Measurements from ENCODE around the gene GRK5.
"Not testable (repeated sequence)": the region's sequence is repeated elsewhere in the genome, so short reads cannot be mapped to it uniquely, and the experiment has no call there.

GRK5 gene

GRCh38 chr10:119250641-119251314 is 43.4 kb downstream of the GRK5 start:
- no peak for DNase-seq (ENCODE audit: low read depth)

- DNase-seq (ENCODE audit: low read depth), result no peak
Measured at GRCh38 chr10:119251315-119251708, 43.9 kb downstream of the GRK5 start.

DNA sequence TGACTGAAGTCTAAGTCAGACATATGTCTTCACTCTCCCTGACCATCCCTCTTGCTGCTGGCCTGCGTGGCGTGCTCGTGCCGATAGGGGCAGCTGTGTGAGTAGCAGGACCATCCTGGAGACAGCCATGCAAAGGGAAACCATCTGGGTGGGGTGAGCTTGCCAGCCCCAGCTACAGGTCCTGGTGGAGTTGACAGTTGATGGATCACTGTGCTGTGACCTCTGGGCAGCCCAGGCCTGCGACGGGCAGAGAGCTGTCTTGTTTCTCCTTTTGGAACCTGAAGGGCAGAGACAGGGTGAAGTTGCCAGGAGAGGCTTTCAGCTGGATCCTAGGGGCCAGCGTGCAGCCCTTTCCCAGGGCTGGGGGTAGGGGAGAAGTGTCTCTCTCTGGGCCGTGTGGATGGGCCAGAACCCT is 44.7 kb downstream of the GRK5 start:
- DNase-seq (ENCODE audit: low read depth), result no peak

DNA sequence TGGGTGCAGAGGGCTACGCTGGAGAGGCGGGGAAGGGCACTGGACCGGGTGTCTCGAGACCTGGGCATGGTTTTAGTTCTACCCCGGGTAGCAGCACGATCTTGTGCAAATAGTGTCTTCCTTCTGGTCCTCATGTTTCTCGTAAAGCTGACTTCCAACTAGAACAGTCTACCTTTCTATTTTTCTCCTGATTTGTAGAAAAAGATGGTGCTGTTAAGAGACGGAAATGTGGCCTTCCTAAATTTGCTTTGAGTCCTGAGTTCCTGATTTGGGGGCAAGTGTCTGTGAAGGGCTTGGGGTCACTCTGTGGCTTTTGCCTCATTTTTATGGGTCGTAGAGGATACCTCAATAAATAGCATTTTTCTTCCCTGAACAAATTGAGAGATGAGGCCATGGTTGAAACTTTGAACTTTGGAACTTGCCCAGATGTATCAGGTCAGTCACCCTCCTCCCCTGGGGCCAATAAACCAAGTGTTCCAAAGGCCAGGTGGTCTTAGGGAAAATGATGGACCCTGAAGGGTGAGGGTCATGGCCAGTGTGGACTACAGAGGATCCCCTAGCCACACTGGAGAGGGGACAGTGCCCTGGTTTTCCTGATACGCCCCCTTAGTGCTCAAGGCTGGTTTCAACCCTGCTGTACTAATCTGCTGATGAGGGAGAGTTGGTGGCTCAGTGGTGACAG is 45.2 kb downstream of the GRK5 start:
- DNase-seq (ENCODE audit: low read depth), result no peak

DNA sequence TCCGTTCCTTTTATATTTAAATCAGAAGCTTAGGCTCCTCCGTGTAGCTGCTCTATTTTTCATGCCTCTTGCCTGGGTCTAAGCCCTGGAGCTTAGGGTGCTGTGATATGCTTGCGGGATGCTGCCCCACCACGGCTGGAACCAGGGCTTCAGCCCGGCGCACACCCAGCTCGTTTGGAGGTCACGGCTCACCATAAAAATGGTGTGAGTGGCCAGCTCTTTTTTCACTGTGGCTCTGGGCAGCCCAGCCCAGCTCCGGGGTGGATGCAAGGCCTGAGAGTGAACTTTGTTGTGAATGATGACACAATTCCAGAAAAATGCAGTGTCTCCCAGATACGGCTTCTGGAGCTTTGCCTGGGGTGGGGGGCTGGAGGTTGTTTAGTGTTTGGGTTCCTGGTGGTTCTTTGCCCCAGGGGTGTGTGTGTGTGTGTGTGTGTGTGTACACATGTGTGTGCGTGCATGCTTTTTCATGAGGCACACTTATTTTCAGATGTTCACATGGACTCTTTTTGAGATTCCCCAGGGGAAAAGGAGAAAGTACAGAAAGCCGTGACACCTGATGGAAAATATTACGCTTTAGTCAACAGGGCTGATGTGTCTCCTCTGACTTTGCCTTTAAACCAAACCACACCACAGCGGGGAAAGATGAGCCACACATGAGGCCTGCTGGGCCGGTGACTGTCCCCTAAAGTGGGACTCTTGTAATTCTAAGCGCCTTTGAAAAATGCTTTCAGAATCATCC is 46.2 kb downstream of the GRK5 start:
- DNase-seq (ENCODE audit: low read depth), result no peak

- no peak for DNase-seq (ENCODE audit: low read depth)
Measured at GRCh38 chr10:119254335-119254734, 47.0 kb downstream of the GRK5 start.

- no peak for DNase-seq (ENCODE audit: low read depth)
Measured at GRCh38 chr10:119256030-119256429, 48.7 kb downstream of the GRK5 start.

GRCh38 chr10:119256897-119257296 is 49.5 kb downstream of the GRK5 start:
- DNase-seq (ENCODE audit: low read depth), result no peak

- no peak for DNase-seq (ENCODE audit: low read depth)
Measured at GRCh38 chr10:119257899-119258419, 50.6 kb downstream of the GRK5 start.

- no peak for DNase-seq (ENCODE audit: low read depth)
Measured at GRCh38 chr10:119259345-119259744, 52.0 kb downstream of the GRK5 start.

GRCh38 chr10:119261016-119261415 is 53.6 kb downstream of the GRK5 start:
- not testable (repeated sequence) for DNase-seq (ENCODE audit: low read depth)

GRCh38 chr10:119263951-119264617 is 56.7 kb downstream of the GRK5 start:
- DNase-seq (ENCODE audit: low read depth), result no peak

GRCh38 chr10:119265691-119266090 is 58.3 kb downstream of the GRK5 start:
- no peak for DNase-seq (ENCODE audit: low read depth)

- no peak for DNase-seq (ENCODE audit: low read depth)
Measured at GRCh38 chr10:119267384-119267783, 60.0 kb downstream of the GRK5 start.

- DNase-seq (ENCODE audit: low read depth), result no peak
Measured at GRCh38 chr10:119268428-119268827, 61.1 kb downstream of the GRK5 start.

DNA sequence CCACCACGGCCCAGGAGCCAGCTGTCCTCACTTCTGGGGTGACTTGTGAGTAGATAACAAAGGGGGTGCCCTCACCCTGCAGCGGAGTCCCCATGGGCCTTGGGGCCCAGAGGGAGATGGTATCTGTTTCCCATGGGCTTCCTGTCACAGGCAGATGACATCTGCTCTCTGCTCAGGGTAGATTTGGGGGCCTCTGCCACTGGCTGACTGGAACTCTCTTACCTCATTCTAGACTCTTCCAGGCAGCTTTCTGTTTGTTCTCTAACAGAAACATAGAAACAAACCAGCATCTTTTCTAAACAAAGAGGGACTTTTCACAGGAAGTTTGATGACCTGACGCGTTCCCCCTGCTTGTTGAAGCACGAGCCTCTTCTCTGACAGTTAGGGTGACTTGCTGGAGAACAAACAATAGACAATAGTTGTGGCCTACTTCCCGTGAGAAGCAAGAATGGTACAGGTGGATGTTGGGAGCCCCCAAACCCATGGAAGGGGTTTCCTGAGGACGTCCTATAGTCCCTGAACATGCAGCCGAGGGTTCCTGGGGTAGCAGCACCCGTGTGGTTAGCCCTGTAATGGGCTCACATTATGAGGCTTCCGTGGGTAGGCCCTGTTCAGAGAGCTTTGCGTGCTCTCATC is 61.6 kb downstream of the GRK5 start:
- DNase-seq (ENCODE audit: low read depth), result peak; percentile 55

- DNase-seq (ENCODE audit: low read depth), result no peak
Measured at GRCh38 chr10:119269737-119270136, 62.4 kb downstream of the GRK5 start.

GRCh38 chr10:119270762-119271366 is 63.5 kb downstream of the GRK5 start:
- peak; percentile 25 for DNase-seq (ENCODE audit: low read depth)

DNA sequence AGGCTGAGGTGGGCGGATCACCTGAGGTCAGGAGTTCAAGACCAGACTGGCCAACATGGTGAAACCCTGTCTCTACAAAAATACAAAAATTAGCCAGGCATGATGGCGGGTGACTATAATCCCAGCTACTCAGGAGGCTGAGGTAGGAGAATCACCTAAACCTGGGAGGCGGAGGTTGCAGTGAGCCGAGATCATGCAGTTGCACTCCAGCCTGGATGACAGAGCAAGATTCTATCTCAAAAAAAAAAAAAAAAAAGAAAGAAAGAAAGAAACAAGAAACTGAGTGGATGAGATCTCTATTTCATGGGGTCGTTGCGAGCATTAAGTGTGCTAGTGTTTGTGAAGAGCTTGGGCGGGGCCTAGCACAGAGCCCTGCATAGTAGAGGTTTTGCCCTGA is 65.0 kb downstream of the GRK5 start:
- DNase-seq (ENCODE audit: low read depth), result not testable (repeated sequence)

DNA sequence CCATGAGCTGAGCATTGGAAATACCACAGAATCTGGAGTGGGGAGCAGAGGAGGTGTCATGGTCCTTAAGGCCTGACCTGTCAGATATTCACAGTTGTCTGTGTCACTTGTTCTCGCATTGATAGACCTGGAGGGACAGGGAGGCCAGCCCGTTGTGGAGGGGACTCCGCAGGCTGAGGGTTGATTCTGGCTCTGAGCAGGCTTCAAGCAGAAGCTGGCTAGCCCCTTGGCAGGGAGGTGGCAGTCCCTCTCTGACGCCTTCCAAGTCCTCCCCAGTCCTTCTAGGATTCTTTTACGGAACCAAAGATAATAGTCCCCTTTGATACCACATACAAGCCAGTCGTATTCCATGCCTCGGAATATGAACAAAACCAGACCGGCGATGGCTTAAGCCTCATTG is 65.4 kb downstream of the GRK5 start:
- DNase-seq (ENCODE audit: low read depth), result no peak

GRCh38 chr10:119273413-119273812 is 66.0 kb downstream of the GRK5 start:
- DNase-seq (ENCODE audit: low read depth), result no peak
